Lung (tissue), 12 donors: Measurements from ENCODE around the gene PIPOX. TPM values are rescaled to one million over a fixed set of nuclear protein-coding genes. Genes with fewer than 3 reads are reported as not detected.

Experiments
- ATAC-seq: fragments of 200-7000 bp; cut with Tn5 transposase; one replicate; pipeline ENCODE4 v1.9.1; 2020; ENCODE audit warnings: moderate number of reproducible peaks; ENCODE audit not compliant: insufficient read depth, low FRiP score
- DNase-seq, 3 donors: peaks; one replicate each; pipeline ENCODE4 v3.0.0-alpha.2; 2013 to 2017
- H3K27ac ChIP-seq, 2 donors: one replicate each; pipeline ENCODE4 v1.5.1; 2013; ENCODE audit warnings: mild to moderate bottlenecking in 2 of 2, moderate library complexity in 2 of 2, control low read depth in 1 of 2, inconsistent platforms in 1 of 2, low read depth in 1 of 2, low read length in 1 of 2
- H3K27me3 ChIP-seq, 3 donors: one replicate each; pipeline ENCODE4 v1.5.1; 2013; ENCODE audit warnings: low read length in 2 of 3; ENCODE audit not compliant: control insufficient read depth in 3 of 3, insufficient read depth in 3 of 3
- H3K36me3 ChIP-seq, 4 donors: one replicate each; pipeline ENCODE4 v1.5.1; 2013; ENCODE audit warnings: low read length in 4 of 4, mild to moderate bottlenecking in 1 of 4, moderate library complexity in 1 of 4; ENCODE audit not compliant: control insufficient read depth in 4 of 4, insufficient read depth in 4 of 4
- H3K4me1 ChIP-seq, 5 donors: one replicate each; pipeline ENCODE4 v1.5.1; 2013; ENCODE audit warnings: low read length in 5 of 5, mild to moderate bottlenecking in 2 of 5, moderate library complexity in 1 of 5; ENCODE audit not compliant: control insufficient read depth in 5 of 5, insufficient read depth in 5 of 5
- H3K4me3 ChIP-seq: one replicate; pipeline ENCODE4 v1.5.1; 2013; ENCODE audit warnings: mild to moderate bottlenecking, control low read depth, moderate library complexity
- H3K9ac ChIP-seq, 2 donors: one replicate each; pipeline ENCODE4 v1.5.1; 2013; ENCODE audit warnings: low read length in 2 of 2, control low read depth in 1 of 2; ENCODE audit not compliant: insufficient read depth in 1 of 2
- H3K9me3 ChIP-seq, 4 donors: one replicate each; pipeline ENCODE4 v1.5.1; 2013; ENCODE audit warnings: low read length in 3 of 4, mild to moderate bottlenecking in 1 of 4, moderate library complexity in 1 of 4; ENCODE audit not compliant: control insufficient read depth in 4 of 4, insufficient read depth in 3 of 4
- WGBS, 2 donors: extraction: QIAGEN DNeasy Blood & Tissue Kit; methylation state at CpG; one replicate each; pipeline ENCODE4 v1.1.7; 2013; 5-methylcytosine and 5-hydroxymethylcytosine counted together
- polyA plus RNA-seq, 2 donors: library from polyadenylated mRNA; stranded (reverse); fragments of 200-250 nt; gene quantifications; one replicate each; pipeline ENCODE4 v1.2.1, GENCODE V29; 2013
- total RNA-seq, 2 donors: library from RNA; depleted of rRNA in 1 of 2; stranded (reverse); fragments of >200 nt in 1 of 2; gene quantifications; one replicate each; pipeline ENCODE4 v1.2.1, GENCODE V29; 2014 to 2021
- TF ChIP-seq, protein P1 (sequence below): IDR thresholded peaks from 2 replicates; pipeline ENCODE4 v1.5.1; 2012; ENCODE audit warnings: mild to moderate bottlenecking; ENCODE audit errors: control extremely low read depth, extremely low read depth
- donor health status: control.
- donor health status: control.
- donor health status: Bipolar disorder and iron deficiency.
- donor health status: healthy.
- donor health status: DM: yes; HTN: yes; CAD: no.

The PIPOX gene
- total and polyA plus RNA-seq, 4 donors, result 0.27 to 1.9 (median 0.91) TPM

DNA sequence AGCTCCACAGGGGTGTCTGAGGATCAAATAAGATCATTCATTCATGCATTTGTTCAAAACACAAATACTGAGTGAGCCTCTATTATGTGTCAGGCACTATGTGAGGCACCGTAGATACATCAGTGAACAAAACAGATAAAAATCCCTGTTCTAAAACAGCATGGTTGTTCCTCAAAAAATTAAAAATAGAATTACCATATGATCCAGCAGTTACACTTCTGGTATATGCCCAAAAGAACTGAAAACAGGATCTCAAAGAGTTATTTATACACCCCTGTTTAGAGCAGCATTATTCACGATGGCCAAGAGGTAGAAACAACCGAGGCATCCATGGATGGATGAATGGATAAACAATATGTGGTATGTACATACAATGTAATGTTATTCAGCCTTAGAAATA is 15.4 kb downstream of the PIPOX start:
- H3K36me3 ChIP-seq, result no peaks in the 10 kb centered on the region
- DNase-seq (no peak), ATAC-seq (no peak)
- no peak overlapping the region for H3K9ac ChIP-seq
- H3K4me3 ChIP-seq, result no peak overlapping the region
- 81 to 82% methylated on average over 3 of the region's 3 CpGs for WGBS, 2 donors
- H3K4me1 ChIP-seq, result peaks cover 0 to 2% (median 0%) of the 10 kb centered on the region in 5 donors
- no peaks in the 10 kb centered on the region for H3K27me3 ChIP-seq
- TF ChIP-seq, protein P1, sequence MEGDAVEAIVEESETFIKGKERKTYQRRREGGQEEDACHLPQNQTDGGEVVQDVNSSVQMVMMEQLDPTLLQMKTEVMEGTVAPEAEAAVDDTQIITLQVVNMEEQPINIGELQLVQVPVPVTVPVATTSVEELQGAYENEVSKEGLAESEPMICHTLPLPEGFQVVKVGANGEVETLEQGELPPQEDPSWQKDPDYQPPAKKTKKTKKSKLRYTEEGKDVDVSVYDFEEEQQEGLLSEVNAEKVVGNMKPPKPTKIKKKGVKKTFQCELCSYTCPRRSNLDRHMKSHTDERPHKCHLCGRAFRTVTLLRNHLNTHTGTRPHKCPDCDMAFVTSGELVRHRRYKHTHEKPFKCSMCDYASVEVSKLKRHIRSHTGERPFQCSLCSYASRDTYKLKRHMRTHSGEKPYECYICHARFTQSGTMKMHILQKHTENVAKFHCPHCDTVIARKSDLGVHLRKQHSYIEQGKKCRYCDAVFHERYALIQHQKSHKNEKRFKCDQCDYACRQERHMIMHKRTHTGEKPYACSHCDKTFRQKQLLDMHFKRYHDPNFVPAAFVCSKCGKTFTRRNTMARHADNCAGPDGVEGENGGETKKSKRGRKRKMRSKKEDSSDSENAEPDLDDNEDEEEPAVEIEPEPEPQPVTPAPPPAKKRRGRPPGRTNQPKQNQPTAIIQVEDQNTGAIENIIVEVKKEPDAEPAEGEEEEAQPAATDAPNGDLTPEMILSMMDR, result no peak
- H3K27ac ChIP-seq, result no peak overlapping the region
- no peaks in the 10 kb centered on the region for H3K9me3 ChIP-seq

DNA sequence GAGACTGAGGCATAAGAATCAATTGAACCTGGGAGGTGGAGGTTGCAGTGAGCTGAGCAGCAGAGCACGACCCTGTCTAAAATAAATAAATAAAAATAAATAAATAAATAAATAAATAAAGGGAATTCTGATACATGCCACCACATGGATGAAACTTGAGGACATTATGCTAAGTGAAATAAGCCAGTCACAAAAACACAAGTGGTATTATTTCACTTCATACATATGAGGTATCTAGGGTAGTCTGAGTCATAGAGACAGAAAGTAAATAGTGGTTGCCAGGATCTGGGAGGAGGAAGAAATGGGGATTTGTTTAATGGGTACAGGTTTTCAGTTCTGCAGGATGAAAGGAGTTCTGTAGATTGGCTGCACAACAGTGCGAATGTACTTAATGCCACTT is 16.3 kb downstream of the PIPOX start:
- 65 to 86% methylated on average over 2 of the region's 2 CpGs for WGBS, 2 donors
- DNase-seq (no peak), ATAC-seq (no peak)
- Histone ChIP-seq H3K27ac (no peak overlapping the region), H3K36me3 (no peaks in the 10 kb centered on the region), H3K9me3 (no peaks in the 10 kb centered on the region), H3K27me3 (no peaks in the 10 kb centered on the region), H3K9ac (no peak overlapping the region), H3K4me3 (no peak overlapping the region), H3K4me1 (peaks cover 0 to 2% (median 0%) of the 10 kb centered on the region in 5 donors)
- TF ChIP-seq, protein P1, result no peak

DNA sequence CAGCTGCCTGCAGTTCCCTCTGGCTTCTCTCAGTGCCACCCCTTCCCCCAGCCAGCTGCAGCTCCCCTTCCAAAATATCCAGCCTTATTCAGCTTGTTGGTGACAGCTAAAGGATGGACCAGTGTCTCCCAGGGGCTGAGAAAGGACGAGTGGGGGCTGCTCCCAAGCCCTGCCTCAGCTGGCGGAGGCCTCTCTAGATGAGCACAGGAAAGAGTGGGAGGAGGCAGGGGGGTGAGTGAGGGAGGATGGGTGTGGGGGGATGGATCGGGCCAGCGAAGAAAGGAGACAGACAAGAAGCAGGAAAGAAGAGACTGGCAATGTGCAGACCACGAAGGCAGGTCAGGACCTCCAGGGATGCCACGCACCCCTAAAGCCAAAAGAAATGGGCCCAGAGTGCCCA is 17.5 kb downstream of the PIPOX start:
- DNase-seq (peak in 2 of 3 donors; percentile 25 to 36), ATAC-seq (no peak)
- Histone ChIP-seq H3K4me3 (no peak overlapping the region), H3K4me1 (peaks cover 0 to 2% (median 0%) of the 10 kb centered on the region in 5 donors), H3K27me3 (no peaks in the 10 kb centered on the region), H3K9me3 (no peaks in the 10 kb centered on the region), H3K36me3 (no peaks in the 10 kb centered on the region), H3K9ac (no peak overlapping the region), H3K27ac (no peak overlapping the region)
- TF ChIP-seq, protein P1, result no peak
- WGBS, 2 donors, result 58 to 68% methylated on average over 6 of the region's 6 CpGs

DNA sequence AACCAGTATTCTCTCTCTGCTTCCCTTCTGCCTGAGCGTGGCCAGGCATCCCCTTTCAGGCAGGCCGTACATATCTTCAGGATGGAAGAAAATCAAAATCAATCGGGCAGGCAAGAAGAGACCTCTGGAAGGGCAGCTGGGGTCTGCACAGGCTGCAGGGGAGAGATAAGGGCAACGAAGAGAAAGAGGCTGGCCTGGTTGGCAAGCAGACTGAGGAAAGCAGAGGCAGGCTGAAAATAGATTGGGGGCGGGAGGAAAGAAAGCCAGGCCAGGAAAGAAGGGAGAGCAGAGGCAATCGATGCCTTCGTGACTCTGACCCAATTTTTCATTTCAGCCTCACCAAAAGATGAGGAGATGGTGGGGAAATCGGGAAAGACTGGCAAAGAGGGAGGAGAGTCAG is 18.1 kb downstream of the PIPOX start:
- WGBS, 2 donors, result 63 to 67% methylated on average over 8 of the region's 8 CpGs

More for the DNA sequence above, 18.1 kb downstream of the PIPOX start:
- TF ChIP-seq, protein P1, result no peak
- H3K27me3 ChIP-seq, result no peaks in the 10 kb centered on the region
- no peak overlapping the region for H3K27ac ChIP-seq
- H3K36me3 ChIP-seq, result no peaks in the 10 kb centered on the region
- no peak overlapping the region for H3K9ac ChIP-seq
- DNase-seq (peak in 1 of 3 donors; percentile 41), ATAC-seq (no peak)
- no peaks in the 10 kb centered on the region for H3K9me3 ChIP-seq
- H3K4me1 ChIP-seq, result peaks cover 0 to 2% (median 0%) of the 10 kb centered on the region in 5 donors
- no peak overlapping the region for H3K4me3 ChIP-seq
